GM12878 (cell line): ENCODE data around the gene TOGARAM1. TPM values are rescaled to one million over a fixed set of nuclear protein-coding genes. Genes with fewer than 3 reads are reported as not detected.

Experiments used
- ATAC-seq: fragments of 200-7000 bp; cut with Tn5 transposase; 3 replicates; pipeline ENCODE4 v1.9.1; 2020; ENCODE audit warnings: mild to moderate bottlenecking, moderate library complexity
- BruUV-seq: library from RNA; stranded (reverse); fragments of 400-500 nt; replicated peaks from 2 replicates; lab custom pipeline; 2021; lab: Mats Ljungman, UMichigan
- CTCF ChIA-PET: fragments of 300-600 bp; sonication (Branson Sonifier 250); formaldehyde crosslinking; extraction: SDS; loops from one replicate; lab custom pipeline; 2021; ENCODE audit warnings: inconsistent platforms; lab: Yijun Ruan, JAX
- POLR2A ChIA-PET: fragments of 350-600 bp; formaldehyde crosslinking; extraction: SDS; loops from one replicate; lab custom pipeline; 2021; ENCODE audit warnings: inconsistent platforms; lab: Charles Lee
- RAD21 ChIA-PET: fragments of 300-600 bp; sonication (Branson Sonifier 250); formaldehyde crosslinking; loops from one replicate; lab custom pipeline; 2023; ENCODE audit warnings: antibody characterized with exemption; ENCODE audit not compliant: unreplicated experiment; lab: Charles Lee
- SMC1A ChIA-PET: fragments of 300-600 bp; sonication (Branson Sonifier 250); formaldehyde crosslinking; loops from one replicate; lab custom pipeline; 2023; ENCODE audit not compliant: unreplicated experiment, uncharacterized antibody; lab: Charles Lee
- DNase-seq: peaks from one replicate; pipeline ENCODE4 v3.0.0-alpha.2; 2011; ENCODE audit warnings: low read depth, low spot score
- FAIRE-seq: peaks from 3 replicates; lab custom pipeline; 2011; peaks lifted over from hg19 to GRCh38; lab: Jason Lieb, UNC
- H2AFZ ChIP-seq: 2 replicates; pipeline ENCODE4 v1.6.0; 2011; ENCODE audit warnings: low read depth, low read length, control low read depth; ENCODE audit not compliant: control insufficient read depth
- H3K27ac ChIP-seq: 2 replicates; pipeline ENCODE4 v1.5.1; 2011; ENCODE audit warnings: control low read depth; ENCODE audit not compliant: control insufficient read depth, insufficient read depth
- H3K27me3 ChIP-seq, 2 experiments: replicated peaks in 1 of 2; 2 replicates each; pipeline versions ENCODE4 v1.6.0 to v1.6.1; 2011; ENCODE audit warnings: low read length in 1 of 2; ENCODE audit not compliant: control insufficient read depth in 2 of 2, insufficient read depth in 2 of 2
- H3K36me3 ChIP-seq, 2 experiments: 2 replicates each; pipeline ENCODE4 v1.5.1; 2011; ENCODE audit warnings: low read length in 1 of 2; ENCODE audit not compliant: control insufficient read depth in 2 of 2, insufficient read depth in 2 of 2
- H3K4me1 ChIP-seq: 2 replicates; pipeline ENCODE4 v1.6.1; 2011; ENCODE audit warnings: mild to moderate bottlenecking, low read length, moderate library complexity, mixed read lengths; ENCODE audit not compliant: control insufficient read depth, insufficient read depth
- H3K4me2 ChIP-seq: 2 replicates; pipeline ENCODE4 v1.6.0; 2011; ENCODE audit warnings: control low read depth; ENCODE audit not compliant: control insufficient read depth, insufficient read depth
- H3K4me3 ChIP-seq: fragments of 200-600 bp; sonication (generic); 2 replicates; pipeline ENCODE4 v1.5.1; 2016
- H3K79me2 ChIP-seq: 2 replicates; pipeline ENCODE4 v1.6.0; 2011; ENCODE audit warnings: low read length; ENCODE audit not compliant: control insufficient read depth, insufficient read depth
- H3K9ac ChIP-seq: 2 replicates; pipeline ENCODE4 v1.8.0; 2011; ENCODE audit warnings: low read length, control low read depth, mixed read lengths; ENCODE audit not compliant: control insufficient read depth, insufficient read depth
- H3K9me3 ChIP-seq: replicated peaks from 3 replicates; pipeline ENCODE4 v1.5.1; 2011; ENCODE audit warnings: mild to moderate bottlenecking, low read length; ENCODE audit not compliant: control insufficient read depth, insufficient read depth
- H4K20me1 ChIP-seq: 2 replicates; pipeline ENCODE4 v1.6.0; 2011; ENCODE audit not compliant: control insufficient read depth, insufficient read depth
- BCL3 ChIP-seq: IDR thresholded peaks from 2 replicates; pipeline ENCODE4 v1.6.1; 2011; ENCODE audit warnings: borderline replicate concordance, low read depth, mild to moderate bottlenecking, moderate library complexity, low read length; ENCODE audit not compliant: insufficient read depth, poor library complexity, severe bottlenecking
- EGR1 ChIP-seq, 2 experiments: IDR thresholded peaks; 1 replicate in 1 of 2; 2 replicates in 1 of 2; pipeline ENCODE4 v1.6.1; 2011 to 2012; ENCODE audit warnings: low read depth in 2 of 2, low read length in 2 of 2, borderline replicate concordance in 1 of 2, mild to moderate bottlenecking in 1 of 2, moderate library complexity in 1 of 2
- HDGF ChIP-seq: fragments of 450-650 bp; IDR thresholded peaks from 2 replicates; pipeline ENCODE4 v1.6.1; 2016; ENCODE audit warnings: antibody characterized with exemption
- JUNB ChIP-seq: IDR thresholded peaks from 2 replicates; pipeline ENCODE4 v1.6.1; 2016; ENCODE audit warnings: antibody characterized with exemption, mild to moderate bottlenecking
- PML ChIP-seq: IDR thresholded peaks from 2 replicates; pipeline ENCODE4 v1.6.1; 2012; ENCODE audit warnings: low read length, inconsistent platforms
- SUZ12 ChIP-seq: fragments of 200-600 bp; sonication (generic); IDR thresholded peaks from one replicate; pipeline ENCODE4 v1.6.1; 2018; ENCODE audit warnings: antibody characterized with exemption, mild to moderate bottlenecking; ENCODE audit not compliant: unreplicated experiment
- TCF12 ChIP-seq: IDR thresholded peaks from 2 replicates; pipeline ENCODE4 v1.6.1; 2011; ENCODE audit warnings: low read depth, mild to moderate bottlenecking, low read length
- ZNF687 ChIP-seq: fragments of 450-650 bp; IDR thresholded peaks from 2 replicates; pipeline ENCODE4 v1.6.1; 2017; ENCODE audit warnings: mild to moderate bottlenecking, moderate library complexity
- in situ Hi-C: fragments of 300-500 bp; cut with MboI; formaldehyde crosslinking; loops from 9 replicates; pipeline ENCODE4 v1.14.3; 2018; ENCODE audit warnings: mixed read lengths
- intact Hi-C: fragments of 100-400 bp; cut with micrococcal nuclease; formaldehyde crosslinking; loops from one replicate; pipeline ENCODE4 v1.14.2; 2022; ENCODE audit not compliant: unreplicated experiment
- polyA plus RNA-seq, 11 experiments: library from polyadenylated mRNA; depleted of rRNA in 4 of 11; unstranded in 6 of 11; stranded (reverse) in 5 of 11; fragments of >200 nt; fragmentation: Nextera tagmentation in 4 of 11; fragmentation: Illumina TruSeq in 1 of 11; extraction: Ambion mirVana in 4 of 11; extraction: Trizol in 1 of 11; gene quantifications; 1 replicate in 1 of 11; 2 replicates in 10 of 11; pipeline versions ENCODE4 v1.2.1 to v1.2.3, GENCODE V29; 2011 to 2016; ENCODE audit warnings: inconsistent platforms in 2 of 11, missing spikeins in 2 of 11, low read depth in 1 of 11
- total RNA-seq, 4 experiments: library from RNA; depleted of rRNA in 3 of 4; stranded (reverse); fragments of >200 nt in 3 of 4; fragmentation: Illumina TruSeq in 1 of 4; extraction: Trizol in 1 of 4; gene quantifications; 2 replicates each; pipeline versions ENCODE4 v1.2.1 to v1.2.3, GENCODE V29; 2013 to 2021
- TF ChIP-seq, protein P1 (sequence below): IDR thresholded peaks from 2 replicates; pipeline ENCODE4 v1.6.1; 2011; ENCODE audit warnings: low read depth, low read length, improper control_type of control experiment, borderline replicate concordance

Gene TOGARAM1
- total and polyA plus RNA-seq, 10 of the 15 experiments (the other 5 are each of a cell fraction or from before 2014, with no cell fraction given), result 2.1 to 14.4 (median 7.2) TPM

- in situ Hi-C loops, result no loop called here
Measured at GRCh38 chr14:45103806-45104205, 141.8 kb downstream of the TOGARAM1 start.

More at GRCh38 chr14:45103806-45104205, 141.8 kb downstream of the TOGARAM1 start:
- FAIRE-seq, result no peak
- no peaks in the 10 kb centered on the region for H3K27me3 ChIP-seq
- H3K79me2 ChIP-seq, result no peaks in the 10 kb centered on the region
- DNase-seq, result no peak
- ChIA-PET SMC1A (no interaction called here), RAD21 (no interaction called here), POLR2A (interaction anchor here (0.6 kb wide), 1 partner anchor 12 kb away, joined by 7 read pairs; no protein-coding TSS in a partner anchor), CTCF (no interaction called here)
- no peaks in the 10 kb centered on the region for H4K20me1 ChIP-seq
- no peaks in the 10 kb centered on the region for H3K4me1 ChIP-seq
- H3K4me2 ChIP-seq, result no peak overlapping the region
- H3K27ac ChIP-seq, result no peak overlapping the region
- intact Hi-C loops, result no loop called here
- no peak overlapping the region for H3K9ac ChIP-seq
- H3K9me3 ChIP-seq, result no peaks in the 10 kb centered on the region
- peaks cover 0 to 30% of the 10 kb centered on the region in 2 experiments for H3K36me3 ChIP-seq
- H3K4me3 ChIP-seq, result no peak overlapping the region
- BruUV-seq, result no TSS peak
- TF ChIP-seq HDGF (no peak), BCL3 (no peak), SUZ12 (no peak), PML (no peak), EGR1 (IDR thresholded peaks at IDR 0.05; ENCODE audit: borderline replicate concordance in 1 of 2, low read depth in 2 of 2, low read length in 2 of 2) (no peak), ZNF687 (no peak), TCF12 (no peak), JUNB (no peak)
- TF ChIP-seq, protein P1, sequence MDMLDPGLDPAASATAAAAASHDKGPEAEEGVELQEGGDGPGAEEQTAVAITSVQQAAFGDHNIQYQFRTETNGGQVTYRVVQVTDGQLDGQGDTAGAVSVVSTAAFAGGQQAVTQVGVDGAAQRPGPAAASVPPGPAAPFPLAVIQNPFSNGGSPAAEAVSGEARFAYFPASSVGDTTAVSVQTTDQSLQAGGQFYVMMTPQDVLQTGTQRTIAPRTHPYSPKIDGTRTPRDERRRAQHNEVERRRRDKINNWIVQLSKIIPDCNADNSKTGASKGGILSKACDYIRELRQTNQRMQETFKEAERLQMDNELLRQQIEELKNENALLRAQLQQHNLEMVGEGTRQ, result no peak
- no peak overlapping the region for H2AFZ ChIP-seq
- no peak for ATAC-seq
